K562 (cell line): Measurements from ENCODE around the gene ZNF330. TPM values are rescaled to one million over a fixed set of nuclear protein-coding genes. Genes with fewer than 3 reads are reported as not detected.
"Not testable (repeated sequence)": the region's sequence is repeated elsewhere in the genome, so short reads cannot be mapped to it uniquely, and the experiment has no call there.

Source experiments
- ATAC-seq: fragments of 200-7000 bp; cut with Tn5 transposase; 3 replicates; pipeline ENCODE4 v1.9.1; 2020; ENCODE audit warnings: moderate library complexity
- BruUV-seq: library from RNA; stranded (reverse); fragments of 400-500 nt; replicated peaks from 2 replicates; lab custom pipeline; 2021; lab: Mats Ljungman, UMichigan
- CTCF ChIA-PET: fragments of 300-600 bp; formaldehyde crosslinking; extraction: SDS; loops from one replicate; lab custom pipeline; 2021; ENCODE audit warnings: low intra/inter-chr PET ratio; lab: Yijun Ruan, JAX
- POLR2A ChIA-PET: fragments of 300-600, 350-650 bp; sonication (Branson Sonifier 250); formaldehyde crosslinking; extraction: SDS; loops from one replicate; lab custom pipeline; 2021; ENCODE audit warnings: antibody characterized with exemption, inconsistent platforms; lab: Yijun Ruan, JAX
- DNase-seq, 4 experiments: peaks; one replicate each; pipeline versions ENCODE4 v3.0.0 to v3.0.0-alpha.2; 2011 to 2018; ENCODE audit warnings: low spot score in 3 of 4, mixed read lengths in 3 of 4; ENCODE audit errors: extremely low read depth in 1 of 4
- FAIRE-seq: peaks from 2 replicates; lab custom pipeline; 2011; peaks lifted over from hg19 to GRCh38; lab: Jason Lieb, UNC
- H2AFZ ChIP-seq: 2 replicates; pipeline ENCODE4 v1.6.0; 2011; ENCODE audit warnings: low read depth, low read length, control low read depth, inconsistent platforms
- H3K27ac ChIP-seq: fragments of 200-600 bp; 3 replicates; pipeline ENCODE4 v1.8.0; 2011; ENCODE audit warnings: low read depth, mild to moderate bottlenecking, control low read depth, inconsistent platforms, low read length, moderate library complexity, mixed read lengths; ENCODE audit errors: extremely low read depth
- H3K27me3 ChIP-seq, 2 experiments: fragments of 300-600 bp in 1 of 2; 2 replicates in 1 of 2; 3 replicates in 1 of 2; pipeline versions ENCODE4 v1.6.0 to v1.8.0; 2011; ENCODE audit warnings: inconsistent platforms in 2 of 2, low read length in 2 of 2, mild to moderate bottlenecking in 1 of 2, mixed read lengths in 1 of 2, moderate library complexity in 1 of 2; ENCODE audit not compliant: control insufficient read depth in 2 of 2, insufficient read depth in 2 of 2
- H3K36me3 ChIP-seq: fragments of 300-600 bp; 3 replicates; pipeline ENCODE4 v1.8.0; 2011; ENCODE audit warnings: mild to moderate bottlenecking, low read length, inconsistent platforms; ENCODE audit not compliant: control insufficient read depth, insufficient read depth
- H3K4me1 ChIP-seq, 2 experiments: fragments of 200-600 bp in 1 of 2; replicated peaks in 1 of 2; 2 replicates in 1 of 2; 3 replicates in 1 of 2; pipeline versions ENCODE4 v1.5.1 to v1.8.0; 2011; ENCODE audit warnings: inconsistent platforms in 2 of 2, low read length in 2 of 2, mild to moderate bottlenecking in 1 of 2, mixed read lengths in 1 of 2, moderate library complexity in 1 of 2; ENCODE audit not compliant: control insufficient read depth in 2 of 2, insufficient read depth in 2 of 2
- H3K4me2 ChIP-seq: 2 replicates; pipeline ENCODE4 v1.6.1; 2011; ENCODE audit warnings: low read length, control low read depth, inconsistent platforms, mixed read lengths; ENCODE audit not compliant: insufficient read depth
- H3K4me3 ChIP-seq: fragments of 200-600 bp; sonication (generic), shearing (Covaris generic); 2 replicates; pipeline ENCODE4 v1.5.1; 2016; ENCODE audit warnings: control low read depth, inconsistent platforms
- H3K79me2 ChIP-seq: fragments of 200-600 bp; 3 replicates; pipeline ENCODE4 v1.8.0; 2011; ENCODE audit warnings: low read length, inconsistent platforms; ENCODE audit not compliant: control insufficient read depth, insufficient read depth
- H3K9ac ChIP-seq, 2 experiments: 2 replicates each; pipeline versions ENCODE4 v1.6.0 to v1.6.1; 2011; ENCODE audit warnings: low read depth in 2 of 2, low read length in 2 of 2, control low read depth in 1 of 2, inconsistent platforms in 1 of 2, mild to moderate bottlenecking in 1 of 2, mixed read lengths in 1 of 2; ENCODE audit not compliant: insufficient read depth in 1 of 2
- H3K9me1 ChIP-seq: one replicate; pipeline ENCODE4 v1.6.0; 2011; ENCODE audit warnings: inconsistent platforms, mild to moderate bottlenecking, low read length, moderate library complexity; ENCODE audit not compliant: control insufficient read depth, insufficient read depth
- H3K9me3 ChIP-seq: replicated peaks from 2 replicates; pipeline ENCODE4 v1.5.1; 2011; ENCODE audit warnings: low read depth, low read length, inconsistent platforms; ENCODE audit not compliant: control insufficient read depth, insufficient read depth
- H4K20me1 ChIP-seq: replicated peaks from 2 replicates; pipeline ENCODE4 v1.6.1; 2011; ENCODE audit warnings: low read length, inconsistent platforms, mixed read lengths; ENCODE audit not compliant: control insufficient read depth, insufficient read depth
- BDP1 ChIP-seq: IDR thresholded peaks from 3 replicates; pipeline ENCODE4 v1.6.1; 2011; ENCODE audit not compliant: insufficient read length, insufficient read depth
- CBFB ChIP-seq: sonication (generic); formaldehyde crosslinking; IDR thresholded peaks from 2 replicates; pipeline ENCODE4 v1.4.0; 2020; ENCODE audit warnings: mild to moderate bottlenecking, missing genetic modification reagents
- HMGN3 ChIP-seq: IDR thresholded peaks from 2 replicates; pipeline ENCODE4 v1.6.1; 2011; ENCODE audit warnings: borderline replicate concordance, low read depth, mild to moderate bottlenecking, mixed read lengths, low read length; ENCODE audit not compliant: insufficient read length; ENCODE audit errors: extremely low read depth
- HNRNPH1 ChIP-seq: fragments of 200-400 bp; formaldehyde crosslinking; optimal IDR thresholded peaks from 2 replicates; pipeline ENCODE3; 2017; ENCODE audit warnings: low read depth, mild to moderate bottlenecking, low read length, moderate library complexity
- IRF9 ChIP-seq: fragments of 450-650 bp; IDR thresholded peaks from 2 replicates; pipeline ENCODE4 v1.6.1; 2016; ENCODE audit warnings: missing biosample characterization, missing genetic modification characterization
- KDM2B ChIP-seq: fragments of 250-450 bp; sonication (Bioruptor Pico); IDR thresholded peaks from 2 replicates; pipeline ENCODE4 v1.8.0; 2021; ENCODE audit warnings: mild to moderate bottlenecking, moderate library complexity
- KLF13 ChIP-seq: fragments of 450-650 bp; IDR thresholded peaks from 2 replicates; pipeline ENCODE4 v1.6.1; 2016; ENCODE audit warnings: missing genetic modification characterization, low read depth, mild to moderate bottlenecking, missing compliant biosample characterization, moderate library complexity, borderline replicate concordance
- KLF16 ChIP-seq: IDR thresholded peaks from 2 replicates; pipeline ENCODE4 v1.6.1; 2016; ENCODE audit warnings: antibody characterized with exemption
- PYGO2 ChIP-seq: fragments of 450-650 bp; IDR thresholded peaks from 2 replicates; pipeline ENCODE4 v1.6.1; 2016; ENCODE audit warnings: mild to moderate bottlenecking, missing genetic modification characterization, moderate library complexity, missing compliant biosample characterization
- ZNF316 ChIP-seq: fragments of 450-650 bp; IDR thresholded peaks from 2 replicates; pipeline ENCODE4 v1.6.1; 2016
- WGBS: fragments of 100-300 bp; shearing (Covaris generic); methylation state at CpG from one replicate; pipeline ENCODE4 v1.1.6; 2016; ENCODE audit warnings: low coverage, mixed read lengths; ENCODE audit not compliant: insufficient coverage; ENCODE audit errors: missing lambda C conversion rate; 5-methylcytosine and 5-hydroxymethylcytosine counted together
- in situ Hi-C: fragments of 300-500 bp; cut with MboI; formaldehyde crosslinking; loops from 4 replicates; pipeline ENCODE4 v1.15.0; 2018; ENCODE audit warnings: inconsistent platforms, mixed read lengths
- intact Hi-C: fragments of 100-400 bp; cut with micrococcal nuclease; formaldehyde crosslinking; loops from 2 replicates; pipeline ENCODE4 v1.14.2; 2022
- polyA plus RNA-seq, 8 experiments: library from polyadenylated mRNA; depleted of rRNA in 4 of 8; stranded (reverse) in 5 of 8; unstranded in 3 of 8; fragments of >200 nt; fragmentation: Nextera tagmentation in 2 of 8; fragmentation: Illumina TruSeq in 1 of 8; extraction: Ambion mirVana in 2 of 8; extraction: Trizol in 1 of 8; gene quantifications; 2 replicates each; pipeline versions ENCODE4 v1.2.1 to v1.2.3, GENCODE V29; 2011 to 2014; ENCODE audit warnings: inconsistent platforms in 1 of 8, missing spikeins in 1 of 8
- total RNA-seq, 7 experiments: library from RNA; depleted of rRNA in 6 of 7; stranded (reverse); fragments of >200 nt in 6 of 7; fragmentation: Illumina TruSeq in 2 of 7; extraction: Trizol in 2 of 7; gene quantifications; 2 replicates each; pipeline versions ENCODE4 v1.2.1 to v1.2.3, GENCODE V29; 2011 to 2021; ENCODE audit warnings: low replicate concordance in 1 of 7
- TF ChIP-seq, protein P1 (sequence below): fragments of 450-650 bp; IDR thresholded peaks from 2 replicates; pipeline ENCODE4 v1.6.1; 2016; ENCODE audit warnings: mild to moderate bottlenecking

The ZNF330 gene
- total and polyA plus RNA-seq, 9 of the 15 experiments (the other 6 are each of a cell fraction or from before 2014, with no cell fraction given), result 70.0 to 115 (median 92.0) TPM

GRCh38 chr4:141180991-141181761 is 39.5 kb upstream of the ZNF330 start:
- no peak overlapping the region for H3K4me3 ChIP-seq
- no peaks in the 10 kb centered on the region for H3K9me3 ChIP-seq
- ATAC-seq (no peak), FAIRE-seq (no peak)
- no peaks in the 10 kb centered on the region for H3K36me3 ChIP-seq
- no peak overlapping the region for H3K4me2 ChIP-seq
- intact Hi-C loops (no loop called here), in situ Hi-C loops (no loop called here)
- H2AFZ ChIP-seq, result no peak overlapping the region
- no peaks in the 10 kb centered on the region for H3K79me2 ChIP-seq
- 5% methylated on average over 2 of the region's 2 CpGs for WGBS
- BruUV-seq, result no TSS peak
- H3K27me3 ChIP-seq, result no peaks in the 10 kb centered on the region
- ChIA-PET CTCF (no interaction called here), POLR2A (no interaction called here)
- no peak overlapping the region for H3K27ac ChIP-seq
- no peak for TF ChIP-seq BDP1
- no peak for TF ChIP-seq PYGO2
- TF ChIP-seq ZNF316, result no peak
- no peak for TF ChIP-seq CBFB
- TF ChIP-seq KDM2B (CRISPR knock-in tag), result no peak
- no peak for TF ChIP-seq KLF13 (tag)
- TF ChIP-seq, protein P1, sequence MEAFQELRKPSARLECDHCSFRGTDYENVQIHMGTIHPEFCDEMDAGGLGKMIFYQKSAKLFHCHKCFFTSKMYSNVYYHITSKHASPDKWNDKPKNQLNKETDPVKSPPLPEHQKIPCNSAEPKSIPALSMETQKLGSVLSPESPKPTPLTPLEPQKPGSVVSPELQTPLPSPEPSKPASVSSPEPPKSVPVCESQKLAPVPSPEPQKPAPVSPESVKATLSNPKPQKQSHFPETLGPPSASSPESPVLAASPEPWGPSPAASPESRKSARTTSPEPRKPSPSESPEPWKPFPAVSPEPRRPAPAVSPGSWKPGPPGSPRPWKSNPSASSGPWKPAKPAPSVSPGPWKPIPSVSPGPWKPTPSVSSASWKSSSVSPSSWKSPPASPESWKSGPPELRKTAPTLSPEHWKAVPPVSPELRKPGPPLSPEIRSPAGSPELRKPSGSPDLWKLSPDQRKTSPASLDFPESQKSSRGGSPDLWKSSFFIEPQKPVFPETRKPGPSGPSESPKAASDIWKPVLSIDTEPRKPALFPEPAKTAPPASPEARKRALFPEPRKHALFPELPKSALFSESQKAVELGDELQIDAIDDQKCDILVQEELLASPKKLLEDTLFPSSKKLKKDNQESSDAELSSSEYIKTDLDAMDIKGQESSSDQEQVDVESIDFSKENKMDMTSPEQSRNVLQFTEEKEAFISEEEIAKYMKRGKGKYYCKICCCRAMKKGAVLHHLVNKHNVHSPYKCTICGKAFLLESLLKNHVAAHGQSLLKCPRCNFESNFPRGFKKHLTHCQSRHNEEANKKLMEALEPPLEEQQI, result no peak
- TF ChIP-seq KLF16, result no peak
- no peak for TF ChIP-seq IRF9 (tag)
- no peak for TF ChIP-seq HMGN3
- no peak for TF ChIP-seq HNRNPH1
- TF ChIP-seq, all 486 proteins: peak for 0
- Histone ChIP-seq H3K9me1 (no peaks in the 10 kb centered on the region), H4K20me1 (no peaks in the 10 kb centered on the region), H3K9ac (no peak overlapping the region), H3K4me1 (no peaks in the 10 kb centered on the region)
- DNase-seq, result no peak

DNA sequence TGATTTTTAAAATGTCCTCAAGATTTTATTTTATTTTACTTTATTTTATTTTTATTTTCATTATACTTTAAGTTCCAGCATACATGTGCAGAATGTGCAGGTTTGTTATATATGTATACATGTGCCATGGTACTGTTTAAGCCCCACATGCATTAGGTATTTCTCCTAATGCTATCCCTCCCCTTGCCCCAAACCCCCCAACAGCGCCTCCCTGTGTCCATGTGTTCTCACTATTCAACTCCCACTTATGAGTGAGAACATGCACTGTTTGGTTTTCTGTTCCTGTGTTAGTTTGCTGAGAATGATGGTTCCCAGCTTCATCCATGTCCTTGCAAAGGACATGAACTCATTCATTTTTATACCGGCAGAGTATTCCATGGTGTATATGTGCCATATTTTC is 37.2 kb upstream of the ZNF330 start:
- H3K79me2 ChIP-seq, in situ Hi-C loops, H3K9me3 ChIP-seq, H3K4me2 ChIP-seq, FAIRE-seq, H2AFZ ChIP-seq, H3K27me3 ChIP-seq, H3K4me1 ChIP-seq, H3K4me3 ChIP-seq, H3K9me1 ChIP-seq, H3K27ac ChIP-seq, intact Hi-C loops, CTCF ChIA-PET, BruUV-seq, H4K20me1 ChIP-seq, POLR2A ChIA-PET, H3K36me3 ChIP-seq, H3K9ac ChIP-seq, ATAC-seq: not testable (repeated sequence)
- peak in 1 of 4 experiments; percentile 2 for DNase-seq
- 0% methylated on average over 2 of the region's 2 CpGs for WGBS
